ENCODE results near the gene WT1.

Gene WT1

DNA sequence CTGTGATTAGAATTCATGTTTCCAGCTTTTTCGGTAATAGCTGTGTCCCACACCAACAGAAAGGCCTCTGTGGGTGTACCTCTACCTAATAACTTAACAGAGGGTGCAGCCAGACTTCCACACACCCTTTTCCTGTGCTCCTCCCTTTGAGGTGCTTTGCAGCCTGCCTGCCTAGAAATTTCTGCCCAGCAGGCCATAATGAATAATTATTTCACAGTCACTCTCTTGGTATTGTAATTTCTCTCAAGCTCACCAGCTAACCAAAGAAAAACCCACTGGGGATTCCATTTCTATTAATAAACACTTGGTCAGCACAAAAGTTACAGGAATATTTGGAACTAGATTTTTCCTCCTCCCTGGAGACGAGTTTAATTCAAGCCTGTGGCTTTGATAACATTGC is 13.3 kb downstream of the WT1 start:
- DNase-seq (ENCODE audit: low spot score) = no peak

DNA sequence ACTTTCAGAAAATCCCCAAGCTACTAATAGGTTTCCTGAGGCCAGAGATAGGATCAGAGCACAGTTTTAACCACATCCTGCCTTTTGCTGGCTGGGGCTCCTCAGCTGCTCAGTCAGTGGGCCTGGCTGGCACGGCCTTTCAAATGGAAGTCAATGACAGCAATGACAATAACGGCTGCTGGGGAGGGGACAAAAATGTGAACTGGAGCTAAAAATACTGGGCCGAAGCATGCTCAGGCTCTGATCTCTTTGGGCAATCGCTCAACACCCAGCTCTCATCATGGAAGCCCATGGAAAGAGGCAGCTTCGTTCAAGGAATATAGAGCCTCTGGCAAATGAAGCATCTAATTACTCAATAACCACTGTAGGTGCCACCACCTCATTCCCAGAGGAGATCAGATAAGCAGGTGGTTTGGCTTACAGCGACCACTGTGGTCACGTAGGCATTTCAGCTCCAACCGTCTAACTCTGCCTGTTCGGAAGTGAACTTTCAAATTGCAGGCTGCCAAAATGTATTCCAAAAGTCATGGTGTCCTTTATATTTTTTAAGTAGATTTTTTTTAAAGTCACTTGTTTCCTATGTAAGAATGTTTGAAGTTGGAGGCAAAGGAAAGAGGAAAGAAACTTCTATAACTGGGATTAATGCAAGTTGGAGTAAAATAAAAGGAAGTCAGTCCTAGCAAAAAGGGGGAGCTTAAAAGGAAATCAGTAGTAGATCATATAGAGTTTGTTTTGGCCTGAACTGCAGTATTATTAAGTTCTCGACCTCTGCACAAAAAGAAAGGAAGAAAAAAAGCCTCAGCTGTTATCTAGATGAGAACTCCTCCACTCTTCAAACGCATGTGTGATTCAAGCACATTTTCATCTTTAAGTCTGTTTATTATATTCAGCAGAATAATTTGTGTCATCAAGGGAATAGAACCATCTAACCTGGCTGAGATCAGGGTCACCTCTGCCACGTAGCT is 14.1 kb downstream of the WT1 start:
- DNase-seq (ENCODE audit: low spot score) = no peak

DNA sequence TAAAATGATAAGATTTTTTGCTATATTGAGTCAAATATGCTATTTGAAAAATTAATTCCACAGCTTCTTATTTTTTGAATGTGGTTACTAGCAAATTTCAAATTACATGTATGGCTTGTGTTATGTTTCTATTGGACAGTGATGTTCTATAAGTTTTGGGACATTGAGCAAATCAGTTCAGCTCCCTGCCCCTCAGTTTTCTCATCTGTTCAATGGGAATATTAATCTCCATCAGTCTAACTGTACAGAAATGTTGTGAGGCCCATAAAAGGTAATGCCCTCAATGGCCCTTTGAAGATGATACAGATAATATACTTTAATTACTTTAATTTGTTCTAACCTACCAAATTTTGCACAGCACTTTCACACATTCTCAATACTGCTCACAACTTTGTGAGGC is 15.2 kb downstream of the WT1 start:
- DNase-seq (ENCODE audit: low spot score) = no peak

DNA sequence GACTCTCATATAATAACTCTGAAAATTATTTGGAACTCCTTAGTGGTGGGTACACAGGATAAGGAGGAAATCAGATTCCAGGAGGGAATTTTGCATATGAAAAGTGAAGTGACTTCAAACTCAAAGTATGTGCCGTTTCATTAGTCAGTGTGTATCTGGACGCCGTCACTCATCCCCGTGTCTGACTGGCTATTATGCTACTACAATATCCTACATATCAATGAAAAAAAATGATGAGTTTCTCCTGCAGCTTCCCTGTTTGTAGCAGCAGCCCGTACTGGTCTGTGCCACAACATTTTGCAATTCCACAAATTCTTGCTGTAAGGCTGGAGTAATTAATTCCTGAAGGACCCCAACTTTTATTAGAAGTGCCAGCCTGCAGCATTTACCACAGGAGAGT is 16.5 kb downstream of the WT1 start:
- DNase-seq (ENCODE audit: low spot score) = no peak

DNA sequence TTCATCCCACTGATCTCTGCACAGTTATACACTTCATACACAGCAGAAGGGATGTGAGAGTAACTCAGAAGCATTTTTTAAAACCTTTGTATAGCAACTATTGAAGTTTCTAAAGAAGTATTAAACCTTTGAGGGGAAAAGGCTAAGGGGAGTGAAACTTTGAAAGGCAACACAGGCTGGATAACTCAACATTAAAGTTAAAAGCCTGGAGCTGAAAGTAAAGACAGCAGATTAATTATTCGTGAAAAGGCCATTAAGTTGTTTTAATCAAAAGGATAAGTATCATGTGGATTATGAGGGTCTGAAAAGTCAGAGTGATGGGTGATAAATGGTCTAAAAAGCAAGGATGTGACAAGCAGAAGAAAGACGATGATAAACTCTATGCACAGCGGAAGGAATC is 17.5 kb downstream of the WT1 start:
- no peak for DNase-seq (ENCODE audit: low spot score)

DNA sequence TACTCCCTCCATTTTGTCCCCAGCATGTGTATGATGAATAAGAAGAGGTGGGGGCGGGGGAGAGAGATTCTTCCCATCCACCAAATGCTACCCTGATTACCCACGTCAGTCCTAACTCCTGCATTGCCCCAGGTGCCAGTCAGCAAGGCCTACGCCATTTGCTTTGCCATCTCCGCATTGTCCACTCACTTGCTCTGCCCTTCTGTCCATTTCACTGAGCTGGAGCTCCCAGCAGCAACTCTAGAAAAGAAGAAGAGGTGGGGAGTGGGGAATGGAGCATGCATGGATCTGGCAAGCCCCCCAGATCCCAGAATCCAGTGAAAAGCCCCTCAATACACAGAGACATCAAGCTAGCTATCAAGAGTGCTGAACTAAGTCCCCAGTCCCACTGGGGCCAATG is 19.0 kb downstream of the WT1 start:
- no peak for DNase-seq (ENCODE audit: low spot score)

DNA sequence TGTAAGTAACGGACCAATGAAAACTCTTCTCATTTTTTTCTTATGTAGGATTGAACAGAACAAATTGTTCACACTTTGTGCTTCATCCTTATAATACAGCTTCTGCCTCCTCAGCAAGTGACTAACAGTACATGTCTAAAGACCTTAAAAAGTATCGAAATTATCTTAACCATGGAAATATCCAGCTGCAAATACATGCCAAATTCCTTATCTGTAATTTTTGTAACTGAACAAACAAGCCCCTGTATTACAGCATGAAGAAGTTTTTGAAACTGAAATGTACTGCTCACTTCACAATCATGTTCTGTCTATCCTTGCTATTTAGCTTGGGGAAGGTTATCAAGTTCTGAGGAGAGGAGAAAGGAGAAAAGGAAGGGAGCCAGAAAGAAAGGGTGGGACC is 20.4 kb downstream of the WT1 start:
- no peak for DNase-seq (ENCODE audit: low spot score)

DNA sequence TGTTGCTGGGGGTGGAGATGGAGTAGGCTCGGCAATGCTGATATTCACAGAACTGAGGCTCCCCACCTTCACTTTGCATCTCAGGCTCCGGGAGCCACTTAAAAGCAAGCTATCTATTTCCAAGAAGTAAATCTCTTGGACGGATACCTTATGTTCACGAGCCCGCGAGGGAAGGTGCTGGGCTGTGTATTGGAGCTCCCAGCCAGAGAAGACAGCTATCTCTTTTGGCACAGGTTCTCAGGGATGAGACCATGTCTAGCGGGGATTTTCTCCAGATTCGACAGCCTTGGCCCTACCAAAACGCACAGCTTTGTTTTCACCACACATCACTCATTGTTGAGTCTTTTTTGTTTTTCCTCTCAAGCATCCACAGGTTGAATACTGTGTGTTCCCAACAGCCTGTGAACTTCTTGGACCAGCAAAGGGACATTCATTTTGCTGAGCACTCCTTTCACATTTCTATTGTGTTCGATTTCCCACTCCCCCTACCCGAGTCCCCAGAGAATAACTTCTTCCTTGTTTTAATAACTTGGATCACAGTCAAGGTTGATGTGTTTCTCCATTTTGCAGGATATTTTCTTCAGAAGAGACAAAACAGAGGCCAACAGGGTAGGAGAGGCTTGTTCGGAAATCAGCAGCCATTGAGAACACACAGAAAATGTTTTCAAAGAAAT is 23.3 kb downstream of the WT1 start:
- DNase-seq (ENCODE audit: low spot score) = no peak

DNA sequence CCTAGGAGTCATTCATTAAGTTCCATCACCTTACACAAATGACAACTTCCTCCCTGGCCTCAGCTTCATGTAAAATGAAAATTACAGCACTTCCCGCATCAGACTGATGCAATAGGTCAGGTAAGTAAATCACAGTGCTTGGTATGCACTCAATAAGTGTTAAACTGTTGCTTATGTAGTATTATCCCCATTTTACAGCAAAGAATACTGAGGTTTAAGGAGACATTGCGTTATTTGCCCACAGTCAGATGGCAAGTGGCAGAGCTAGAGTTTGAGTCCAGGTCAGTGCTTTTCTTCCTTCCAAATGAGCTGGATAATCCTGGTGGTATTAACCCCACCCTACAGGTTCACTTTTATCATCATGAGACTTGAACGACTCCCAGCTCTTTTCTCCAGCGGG is 29.7 kb downstream of the WT1 start:
- DNase-seq (ENCODE audit: low spot score) = no peak

DNA sequence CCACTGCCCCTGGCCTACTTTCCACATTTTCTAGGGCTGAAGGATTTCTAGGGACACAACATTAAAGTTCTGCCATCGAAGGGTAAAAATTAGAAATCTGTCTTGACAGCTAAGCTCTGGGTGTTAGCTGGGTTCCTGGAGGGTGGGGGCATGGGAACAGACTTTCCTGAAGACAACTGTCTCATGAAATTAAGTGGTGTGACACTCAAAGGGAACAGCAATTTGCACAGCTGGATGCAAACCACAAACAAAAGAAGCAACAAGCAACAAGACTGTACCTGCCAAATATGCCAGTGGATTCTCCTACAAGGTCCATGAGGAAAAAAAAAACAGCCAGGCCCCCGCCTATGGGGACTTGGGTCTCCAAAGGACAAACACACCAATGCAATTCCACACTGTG is 32.5 kb downstream of the WT1 start:
- DNase-seq (ENCODE audit: low spot score) = no peak

DNA sequence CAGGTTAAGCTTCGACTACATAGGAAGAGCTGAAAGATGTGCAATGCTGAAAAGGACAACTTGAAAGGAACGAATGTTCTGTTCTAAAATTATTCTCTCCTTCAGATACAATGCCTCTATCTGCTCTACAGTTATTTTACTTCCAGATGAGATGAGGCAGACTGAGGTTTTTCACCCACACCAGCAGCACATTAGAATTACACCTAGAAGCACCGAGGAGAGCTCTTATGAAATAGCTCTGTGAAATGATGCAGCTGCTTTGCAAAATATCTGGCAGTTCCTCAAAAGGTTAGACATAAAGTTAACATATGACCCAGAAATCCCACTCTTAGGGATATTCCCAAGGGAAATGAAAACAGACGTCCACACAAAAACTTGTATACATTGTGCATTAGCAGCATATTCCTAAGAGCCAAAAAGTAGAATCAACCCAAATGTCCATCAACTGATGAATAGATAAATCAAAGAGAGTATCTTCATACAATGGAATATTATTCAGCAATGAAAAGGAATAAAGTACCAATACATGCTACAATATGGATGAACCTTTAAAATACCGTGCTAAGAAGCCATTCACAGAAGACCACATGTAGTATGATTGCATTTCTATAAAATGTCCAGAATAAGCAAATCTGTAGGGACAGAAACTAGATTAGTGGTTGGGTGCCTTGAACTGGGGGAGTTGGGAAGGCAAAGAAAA is 34.5 kb downstream of the WT1 start:
- no peak for DNase-seq (ENCODE audit: low spot score)

DNA sequence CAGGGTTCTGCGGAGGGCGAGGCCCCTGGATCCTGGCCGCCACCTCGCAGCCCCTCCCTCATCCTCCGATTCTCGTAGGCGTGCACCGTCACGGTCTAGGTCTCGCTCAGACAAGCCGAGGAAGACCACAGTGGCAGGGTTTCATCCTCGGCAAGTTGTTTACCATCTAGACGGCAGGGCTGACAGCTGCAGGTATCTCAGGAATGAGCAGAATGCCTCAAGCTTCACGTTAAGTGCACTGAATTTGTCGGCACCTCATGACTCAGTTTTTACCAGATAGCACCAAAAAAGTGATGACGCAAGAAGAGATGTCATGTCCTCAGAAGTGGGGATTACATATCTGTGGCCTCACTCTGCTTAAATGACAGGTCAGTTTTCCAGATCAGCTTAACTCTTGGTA is 35.1 kb downstream of the WT1 start:
- no peak for DNase-seq (ENCODE audit: low spot score)

DNA sequence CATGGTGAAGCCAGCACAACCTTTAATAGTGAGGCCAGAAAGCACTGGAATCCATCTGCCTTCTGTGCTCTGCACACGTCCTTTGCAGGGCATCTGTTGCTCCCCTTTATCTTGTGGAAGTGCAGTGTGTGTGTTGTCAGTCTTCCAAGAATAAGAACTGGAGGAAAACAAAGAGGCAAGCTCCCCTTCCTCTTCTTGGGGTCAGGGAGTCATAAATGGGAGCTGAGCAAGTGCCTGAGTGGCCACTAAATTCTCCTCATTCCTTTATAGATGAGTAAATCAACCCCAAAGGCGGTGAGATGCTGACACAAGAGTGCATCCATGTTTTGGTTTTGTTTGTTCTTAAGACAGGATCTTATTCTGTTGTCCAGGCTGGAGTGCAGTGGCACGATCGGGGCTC is 38.3 kb downstream of the WT1 start:
- DNase-seq (ENCODE audit: low spot score) = no peak

DNA sequence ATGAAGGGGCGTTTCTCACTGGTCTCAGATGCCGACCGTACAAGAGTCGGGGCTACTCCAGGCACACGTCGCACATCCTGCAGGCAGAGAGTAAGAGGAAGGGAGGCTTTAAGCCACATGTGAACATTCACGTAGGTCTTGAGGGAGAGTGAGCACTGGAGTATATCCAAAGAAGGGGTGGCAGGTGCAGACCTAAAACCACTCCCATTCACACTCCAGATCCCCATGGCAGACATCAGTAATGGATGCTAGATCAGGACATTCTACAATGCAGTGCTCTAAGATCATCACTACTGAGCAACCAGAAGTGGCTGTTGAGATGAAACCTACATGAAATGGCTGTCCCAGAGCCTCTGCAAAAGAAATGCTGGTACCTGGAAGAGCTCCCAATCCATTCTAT is 39.0 kb downstream of the WT1 start:
- DNase-seq (ENCODE audit: low spot score) = no peak

DNA sequence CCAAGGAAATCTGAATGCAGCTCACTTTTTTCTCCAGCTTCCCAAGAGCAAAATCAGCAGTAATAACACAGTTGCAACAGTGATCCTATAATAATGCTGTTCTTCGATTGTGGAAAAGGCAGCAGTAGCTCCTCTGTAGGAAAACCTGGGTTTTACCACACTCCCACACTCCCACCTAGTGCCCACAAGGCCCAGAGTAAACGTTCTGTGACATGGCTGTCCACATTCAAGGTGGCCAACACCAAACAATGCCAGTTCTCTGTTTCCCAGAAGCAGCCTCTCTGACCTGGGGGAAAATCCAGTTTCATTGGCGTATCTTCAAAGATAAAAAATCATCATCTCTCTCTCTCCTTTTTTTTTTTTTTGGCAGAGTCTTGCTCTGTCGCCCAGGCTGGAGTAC is 40.2 kb downstream of the WT1 start:
- DNase-seq (ENCODE audit: low spot score) = peak; percentile 26

DNA sequence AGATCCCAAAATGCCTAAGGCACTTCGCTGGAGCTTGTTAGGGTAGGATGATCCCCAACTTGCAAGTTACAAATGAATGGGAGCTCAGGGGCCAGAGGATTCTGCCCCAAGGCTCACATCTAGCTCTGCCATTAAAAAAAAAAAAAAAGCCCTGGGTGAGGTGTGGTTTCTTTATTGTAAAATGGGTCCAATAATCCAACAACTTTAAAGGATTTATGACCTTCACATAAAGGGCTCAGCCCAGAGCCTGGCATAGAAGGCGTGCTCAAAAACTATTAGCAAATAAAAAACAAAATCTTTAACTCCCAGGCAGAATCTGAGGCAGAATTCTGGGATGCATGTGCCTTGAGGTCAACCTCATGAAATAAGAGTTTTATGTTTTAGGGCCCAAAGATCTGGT is 42.5 kb downstream of the WT1 start:
- DNase-seq (ENCODE audit: low spot score) = no peak

DNA sequence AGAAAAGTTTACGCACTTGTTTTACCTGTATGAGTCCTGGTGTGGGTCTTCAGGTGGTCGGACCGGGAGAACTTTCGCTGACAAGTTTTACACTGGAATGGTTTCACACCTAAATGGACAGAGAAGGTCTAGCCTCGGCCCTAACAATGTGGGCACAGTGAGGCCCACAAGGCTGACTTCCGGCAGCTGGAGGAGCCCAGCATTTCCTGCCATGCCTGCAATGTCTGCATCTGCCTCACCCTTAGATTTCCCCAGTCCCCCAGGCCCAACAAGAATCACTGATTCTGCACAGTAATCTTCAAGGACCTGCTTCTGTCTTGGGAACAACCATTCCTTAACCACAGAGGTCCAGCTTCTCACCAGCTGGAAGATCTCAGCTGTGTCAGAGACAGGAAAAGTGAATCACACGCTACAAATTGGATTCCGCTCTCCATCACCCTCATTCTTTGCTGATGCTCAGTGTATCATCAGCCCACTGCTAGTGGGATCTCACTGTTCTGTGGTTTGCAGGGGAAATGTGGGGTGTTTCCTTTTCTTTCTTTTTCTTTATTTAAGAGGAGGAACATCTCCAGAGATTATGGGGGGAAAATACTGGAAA is 43.3 kb downstream of the WT1 start:
- DNase-seq (ENCODE audit: low spot score) = no peak

DNA sequence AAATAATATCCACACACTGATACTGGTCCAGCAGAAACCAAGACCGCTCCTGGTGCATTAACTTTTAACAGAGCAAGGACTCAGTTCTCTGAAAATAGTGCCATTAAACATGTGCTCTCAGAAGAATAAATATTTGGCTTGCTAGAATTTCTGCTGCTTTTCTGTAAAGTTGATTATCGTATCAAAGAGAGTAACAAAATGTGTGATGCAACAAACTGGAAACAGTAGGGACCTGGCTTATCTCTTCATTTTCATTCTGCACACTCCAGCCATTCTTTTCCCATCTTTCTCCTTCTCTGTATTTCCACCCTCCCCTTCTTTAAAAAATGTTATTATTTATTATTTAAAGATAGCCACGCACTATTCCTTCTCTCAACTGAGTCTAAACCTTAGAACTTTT is 43.9 kb downstream of the WT1 start:
- no peak for DNase-seq (ENCODE audit: low spot score)

DNA sequence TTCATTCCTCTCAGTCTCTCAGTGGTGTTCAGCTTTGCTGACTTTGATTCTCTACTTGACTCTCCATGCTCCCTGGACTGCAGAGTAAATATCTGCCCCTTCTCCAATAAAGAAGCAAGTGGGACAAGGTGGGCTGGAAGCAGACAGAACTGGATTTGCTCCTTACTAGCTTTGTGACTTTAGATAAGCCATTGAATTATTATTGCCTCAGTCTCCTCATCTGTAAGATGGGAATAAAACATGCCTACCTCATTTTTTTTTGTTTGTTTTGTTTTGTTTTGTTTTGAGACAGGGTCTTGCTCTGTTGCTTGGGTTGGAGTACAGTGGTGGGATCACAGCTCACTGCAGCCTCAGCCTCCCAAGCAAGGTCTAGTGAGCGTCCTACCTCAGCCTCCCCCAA is 44.6 kb downstream of the WT1 start:
- DNase-seq (ENCODE audit: low spot score) = no peak

DNA sequence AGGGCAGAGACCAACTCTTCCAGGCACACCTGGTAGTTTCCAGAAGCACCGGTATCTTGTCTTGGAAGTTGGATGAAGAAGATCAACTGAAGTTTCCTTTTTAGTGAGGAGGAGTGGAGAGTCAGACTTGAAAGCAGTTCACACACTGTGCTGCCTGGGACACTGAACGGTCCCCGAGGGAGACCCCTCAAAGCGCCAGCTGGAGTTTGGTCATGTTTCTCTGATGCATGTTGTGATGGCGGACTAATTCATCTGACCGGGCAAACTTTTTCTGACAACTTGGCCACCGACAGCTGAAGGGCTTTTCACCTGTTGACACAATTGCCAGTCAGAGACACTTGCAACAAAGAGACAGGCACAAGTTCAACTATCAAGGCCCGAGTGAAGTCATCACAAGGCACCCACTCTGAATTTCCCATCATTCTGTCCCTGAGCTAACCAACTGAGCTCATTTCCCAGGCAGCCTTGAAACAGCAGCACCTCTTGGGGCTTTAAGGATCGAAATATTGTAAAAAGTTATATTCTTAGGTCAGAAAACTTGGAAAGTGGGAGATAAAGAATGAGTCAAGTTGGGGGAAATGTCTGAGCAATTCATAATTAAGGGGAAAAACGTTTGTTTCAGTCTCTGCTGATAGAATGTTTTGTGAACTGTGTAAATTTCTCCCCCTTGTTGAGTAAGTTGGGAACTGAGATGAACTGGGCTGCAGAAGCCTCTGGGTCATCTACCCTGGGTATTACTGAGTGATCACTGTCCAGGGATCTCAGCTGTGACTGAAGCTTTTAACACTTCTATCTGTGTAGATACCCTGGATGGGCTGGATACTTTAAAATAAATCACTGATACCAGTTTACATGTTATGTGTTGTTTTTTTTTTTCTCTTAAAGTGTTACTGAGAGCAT is 46.2 kb downstream of the WT1 start:
- no peak for DNase-seq (ENCODE audit: low spot score)

DNA sequence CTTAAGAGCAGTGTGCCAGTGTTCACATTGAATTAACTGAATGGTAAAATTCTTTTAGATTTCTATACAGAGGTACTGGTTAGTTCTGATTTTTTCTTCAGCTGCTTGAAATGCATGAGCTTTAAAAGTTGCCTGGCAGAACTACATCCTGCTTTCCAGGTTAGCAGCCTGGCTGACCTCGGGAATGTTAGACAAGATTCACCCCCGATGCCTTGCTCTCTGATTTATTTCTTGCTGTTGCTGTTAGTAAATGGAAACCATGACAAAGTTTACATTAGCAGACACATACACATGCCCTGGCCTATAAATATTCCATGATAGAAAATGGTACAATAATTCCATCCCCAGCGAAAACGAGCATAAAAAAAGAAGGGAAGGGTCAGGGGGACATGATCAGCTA is 47.0 kb downstream of the WT1 start:
- no peak for DNase-seq (ENCODE audit: low spot score)

DNA sequence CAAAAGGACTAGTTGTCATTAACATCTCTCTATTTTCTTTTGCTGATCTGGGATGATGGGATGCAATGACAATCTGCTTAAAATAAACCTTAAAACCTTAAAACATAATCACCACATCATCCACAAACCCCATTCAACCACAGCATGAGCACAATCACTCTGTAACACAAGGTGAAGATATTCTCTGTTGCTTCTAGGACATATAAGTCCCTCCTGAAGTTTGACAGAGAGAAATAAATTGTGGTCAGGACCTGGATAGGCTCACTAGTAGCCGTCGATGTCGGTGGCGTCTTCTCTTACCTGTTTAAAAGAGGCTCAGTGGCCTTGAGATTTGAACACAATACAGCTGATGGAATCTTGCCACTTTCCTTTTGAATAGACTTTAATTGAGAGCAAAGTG is 47.9 kb downstream of the WT1 start:
- no peak for DNase-seq (ENCODE audit: low spot score)
